GM23338 (cell line): ENCODE results near the gene CDCP1. TPM values are rescaled to one million over a fixed set of nuclear protein-coding genes. Genes with fewer than 3 reads are reported as not detected.

Experiments used
- ATAC-seq: fragments of 200-7000 bp; cut with Tn5 transposase; 3 replicates; pipeline ENCODE4 v1.9.1; 2020
- DNase-seq: peaks from one replicate; pipeline ENCODE4 v3.0.0-alpha.2; 2015; ENCODE audit warnings: low spot score
- H2AFZ ChIP-seq: fragments of 200-600 bp; sonication (generic); 2 replicates; pipeline ENCODE4 v1.8.0; 2016; ENCODE audit warnings: antibody characterized with exemption, mild to moderate bottlenecking, moderate library complexity
- H3F3A ChIP-seq: fragments of 200-600 bp; sonication (generic); replicated peaks from 2 replicates; pipeline ENCODE4 v1.8.0; 2017; ENCODE audit warnings: antibody characterized with exemption, mixed run types, low read depth
- H3K27ac ChIP-seq: fragments of 200-600 bp; sonication (generic); 2 replicates; pipeline ENCODE4 v1.6.1; 2016; ENCODE audit warnings: low read depth
- H3K27me3 ChIP-seq: fragments of 200-600 bp; sonication (generic); 2 replicates; pipeline ENCODE4 v1.8.0; 2016; ENCODE audit warnings: mild to moderate bottlenecking, mixed run types, moderate library complexity; ENCODE audit not compliant: insufficient read depth
- H3K36me3 ChIP-seq: fragments of 200-600 bp; sonication (generic); 2 replicates; pipeline ENCODE4 v1.8.0; 2016; ENCODE audit warnings: mild to moderate bottlenecking; ENCODE audit not compliant: insufficient read depth
- H3K4me1 ChIP-seq: fragments of 200-600 bp; sonication (generic); 2 replicates; pipeline ENCODE4 v1.8.0; 2016; ENCODE audit warnings: mild to moderate bottlenecking, moderate library complexity; ENCODE audit not compliant: insufficient read depth
- H3K4me2 ChIP-seq: fragments of 200-600 bp; sonication (generic); 2 replicates; pipeline ENCODE4 v1.7.1; 2017; ENCODE audit warnings: mixed run types
- H3K4me3 ChIP-seq: fragments of 200-600 bp; sonication (generic); 2 replicates; pipeline ENCODE4 v1.6.1; 2016; ENCODE audit warnings: mixed run types
- H3K79me2 ChIP-seq: fragments of 200-600 bp; sonication (generic); replicated peaks from 2 replicates; pipeline ENCODE4 v1.8.0; 2017; ENCODE audit warnings: mild to moderate bottlenecking; ENCODE audit not compliant: insufficient read depth
- H3K9me2 ChIP-seq: fragments of 200-600 bp; sonication (generic); 2 replicates; pipeline ENCODE4 v1.8.0; 2017; ENCODE audit not compliant: insufficient read depth
- H4K20me1 ChIP-seq: fragments of 200-600 bp; sonication (generic); replicated peaks from 2 replicates; pipeline ENCODE4 v1.8.0; 2017; ENCODE audit warnings: mild to moderate bottlenecking; ENCODE audit not compliant: insufficient read depth
- H3K27ac Mint-ChIP-seq: 2 replicates; pipeline ENCODE4 v1.8.0; 2020; ENCODE audit warnings: inconsistent platforms, mild to moderate bottlenecking, moderate library complexity, mixed read lengths
- H3K27me3 Mint-ChIP-seq: 3 replicates; pipeline ENCODE4 v1.8.0; 2022; ENCODE audit warnings: low read depth, mild to moderate bottlenecking, moderate library complexity, mixed read lengths, inconsistent platforms; ENCODE audit not compliant: insufficient read depth, poor library complexity
- H3K36me3 Mint-ChIP-seq: 3 replicates; pipeline ENCODE4 v1.8.0; 2021; ENCODE audit warnings: low read depth, mild to moderate bottlenecking, inconsistent platforms, moderate library complexity, mixed read lengths
- H3K4me1 Mint-ChIP-seq: 3 replicates; pipeline ENCODE4 v1.8.0; 2020; ENCODE audit warnings: mild to moderate bottlenecking, inconsistent platforms, mixed read lengths
- H3K4me3 Mint-ChIP-seq: 3 replicates; pipeline ENCODE4 v1.8.0; 2021; ENCODE audit warnings: moderate library complexity, mild to moderate bottlenecking, inconsistent platforms, mixed read lengths
- H3K9me3 Mint-ChIP-seq: 3 replicates; pipeline ENCODE4 v1.8.0; 2020; ENCODE audit warnings: moderate library complexity, mild to moderate bottlenecking, inconsistent platforms, mixed read lengths
- CREB1 ChIP-seq: fragments of 250-450 bp; sonication (Bioruptor Pico); IDR thresholded peaks from 2 replicates; pipeline ENCODE4 v1.5.0; 2020; ENCODE audit warnings: low read depth, mild to moderate bottlenecking, moderate library complexity
- CTCF ChIP-seq, 2 experiments: fragments of 200-600 bp in 1 of 2; sonication (generic) in 1 of 2; conservative IDR thresholded peaks; 2 replicates each; pipeline versions ENCODE4 v1.5.1 to v1.6.1; 2016 to 2017; ENCODE audit warnings: antibody characterized with exemption in 2 of 2, low read depth in 2 of 2, mild to moderate bottlenecking in 2 of 2, moderate library complexity in 1 of 2
- ETS1 ChIP-seq: IDR thresholded peaks from 2 replicates; pipeline ENCODE4 v1.6.1; 2016; ENCODE audit warnings: antibody characterized with exemption
- EZH2 ChIP-seq: fragments of 200-600 bp; sonication (generic); IDR thresholded peaks from one replicate; pipeline ENCODE4 v1.8.0; 2017; ENCODE audit warnings: antibody characterized with exemption, mild to moderate bottlenecking, low read depth; ENCODE audit not compliant: unreplicated experiment
- EZH2phosphoT487 ChIP-seq: fragments of 200-600 bp; sonication (generic); IDR thresholded peaks from one replicate; pipeline ENCODE4 v1.8.1; 2018; ENCODE audit warnings: antibody characterized with exemption; ENCODE audit not compliant: unreplicated experiment
- JUNB ChIP-seq: IDR thresholded peaks from one replicate; pipeline ENCODE4 v1.6.1; 2016; ENCODE audit warnings: antibody characterized with exemption; ENCODE audit not compliant: unreplicated experiment
- NANOG ChIP-seq: IDR thresholded peaks from 2 replicates; pipeline ENCODE4 v1.6.1; 2016; ENCODE audit warnings: antibody characterized with exemption, borderline replicate concordance
- POLR2AphosphoS5 ChIP-seq: IDR thresholded peaks from 2 replicates; pipeline ENCODE4 v1.6.1; 2016; ENCODE audit warnings: antibody characterized with exemption, low read depth
- REST ChIP-seq: IDR thresholded peaks from one replicate; pipeline ENCODE4 v1.6.1; 2018; ENCODE audit warnings: antibody characterized with exemption; ENCODE audit not compliant: unreplicated experiment
- STAT1 ChIP-seq: IDR thresholded peaks from one replicate; pipeline ENCODE4 v1.6.1; 2016; ENCODE audit warnings: antibody characterized with exemption; ENCODE audit not compliant: unreplicated experiment
- ZNF114 ChIP-seq: fragments of 250-450 bp; sonication (Bioruptor Pico); IDR thresholded peaks from 2 replicates; pipeline ENCODE4 v1.5.0; 2020; ENCODE audit warnings: mild to moderate bottlenecking, moderate library complexity
- ZNF331 ChIP-seq: fragments of 250-450 bp; sonication (Bioruptor Pico); IDR thresholded peaks from 2 replicates; pipeline ENCODE4 v1.5.0; 2020; ENCODE audit warnings: low read depth, mild to moderate bottlenecking, moderate library complexity
- ZNF462 ChIP-seq: fragments of 250-450 bp; sonication (Bioruptor Pico); IDR thresholded peaks from 2 replicates; pipeline ENCODE4 v1.5.0; 2020; ENCODE audit warnings: mild to moderate bottlenecking, moderate library complexity
- polyA plus RNA-seq: library from polyadenylated mRNA; unstranded; fragments of >200 nt; fragmentation: Nextera tagmentation; extraction: Ambion mirVana; gene quantifications from 2 replicates; pipeline ENCODE4 v1.2.1, GENCODE V29; 2016
- total RNA-seq: library from RNA; depleted of rRNA; stranded (reverse); fragments of >200 nt; shearing (Covaris generic); gene quantifications from 2 replicates; pipeline ENCODE4 v1.2.3, GENCODE V29; 2014

Gene CDCP1
- total and polyA plus RNA-seq, 2 experiments from 2014 or later = 7.7 to 20.1 TPM

GRCh38 chr3:45109771-45110508 lies 36.2 kb downstream of the CDCP1 start:
- no peaks in the 10 kb centered on the region for H3F3A ChIP-seq
- H3K4me2 ChIP-seq = no peak overlapping the region
- Mint-ChIP-seq H3K36me3 (peaks cover 31% of the 10 kb centered on the region), H3K4me3 (no peak overlapping the region), H3K27ac (no peak overlapping the region), H3K27me3 (no peaks in the 10 kb centered on the region), H3K4me1 (no peaks in the 10 kb centered on the region), H3K9me3 (no peaks in the 10 kb centered on the region)
- H3K4me3 ChIP-seq = no peak overlapping the region
- peaks cover 4% of the 10 kb centered on the region; the same call in 1 of the 2 replicates for H4K20me1 ChIP-seq
- no peak overlapping the region for H3K27ac ChIP-seq
- H3K36me3 ChIP-seq = peaks cover 4% of the 10 kb centered on the region; the same call in 1 of the 2 replicates
- ATAC-seq (no peak), DNase-seq (no peak)
- no peaks in the 10 kb centered on the region for H3K9me2 ChIP-seq
- no peaks in the 10 kb centered on the region for H3K4me1 ChIP-seq
- no peaks in the 10 kb centered on the region for H3K79me2 ChIP-seq
- TF ChIP-seq CTCF (conservative IDR thresholded peaks at IDR 0.05; ENCODE audit: low read depth in 2 of 2) = no peak
- no peak for TF ChIP-seq ZNF114 (CRISPR knock-in tag)
- TF ChIP-seq JUNB = no peak
- no peak for TF ChIP-seq EZH2
- TF ChIP-seq ZNF331 (CRISPR knock-in tag) = no peak
- TF ChIP-seq POLR2AphosphoS5 = no peak
- no peak for TF ChIP-seq EZH2phosphoT487
- TF ChIP-seq REST = no peak
- TF ChIP-seq CREB1 (CRISPR knock-in tag) = no peak
- no peak for TF ChIP-seq ZNF462
- TF ChIP-seq STAT1 = no peak
- no peak for TF ChIP-seq ETS1
- TF ChIP-seq NANOG = no peak
- H3K27me3 ChIP-seq = no peaks in the 10 kb centered on the region
- no peak overlapping the region for H2AFZ ChIP-seq
